ENCODE measurements around the gene SMPD4. TPM values are rescaled to one million over a fixed set of nuclear protein-coding genes. Genes with fewer than 3 reads are reported as not detected.
"Not testable (repeated sequence)": the region's sequence is repeated elsewhere in the genome, so short reads cannot be mapped to it uniquely, and the experiment has no call there.

SMPD4 gene
- total and polyA plus RNA-seq, 2 experiments from 2014 or later, result 28.1 to 47.9 TPM

DNA sequence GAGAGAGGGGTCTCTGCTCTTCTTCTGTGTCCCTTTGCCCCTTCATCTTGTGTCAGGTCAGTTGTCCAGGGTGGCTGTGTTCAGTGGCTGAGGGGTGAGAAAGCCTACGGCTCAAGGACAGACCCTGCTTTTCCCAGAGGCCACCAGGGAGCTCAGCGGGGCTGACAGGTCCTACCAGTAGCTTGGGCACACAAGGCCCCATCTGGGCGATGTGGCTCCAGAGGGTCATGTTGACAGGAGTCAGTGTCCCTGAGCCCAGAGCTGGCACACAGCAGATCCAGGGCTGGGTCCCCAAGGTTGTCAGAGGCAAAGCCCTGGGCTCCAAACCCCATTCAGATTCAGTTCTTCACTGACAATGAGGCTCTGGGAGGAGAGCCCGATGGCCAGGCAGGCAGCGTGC, 44.3 kb downstream of the SMPD4 start:
- 95% methylated on average over 5 of the region's 5 CpGs for WGBS (ENCODE audit: low lambda C conversion rate, missing lambda C conversion rate)
- not testable (repeated sequence) for H3K9me3 ChIP-seq (ENCODE audit: low read depth); H2AFZ ChIP-seq; H3K4me3 ChIP-seq; H3K4me1 ChIP-seq (ENCODE audit: insufficient read depth); DNase-seq (ENCODE audit: low spot score); H4K20me1 ChIP-seq (ENCODE audit: insufficient read depth, poor library complexity, severe bottlenecking); H3K9me2 ChIP-seq (replicated peaks; ENCODE audit: insufficient read depth); H3K4me2 ChIP-seq; H3K36me3 ChIP-seq (replicated peaks; ENCODE audit: insufficient read depth, low read depth); H3K27ac ChIP-seq; H3K27me3 ChIP-seq
- peaks cover 43% of the 10 kb centered on the region for H3K79me2 ChIP-seq

DNA sequence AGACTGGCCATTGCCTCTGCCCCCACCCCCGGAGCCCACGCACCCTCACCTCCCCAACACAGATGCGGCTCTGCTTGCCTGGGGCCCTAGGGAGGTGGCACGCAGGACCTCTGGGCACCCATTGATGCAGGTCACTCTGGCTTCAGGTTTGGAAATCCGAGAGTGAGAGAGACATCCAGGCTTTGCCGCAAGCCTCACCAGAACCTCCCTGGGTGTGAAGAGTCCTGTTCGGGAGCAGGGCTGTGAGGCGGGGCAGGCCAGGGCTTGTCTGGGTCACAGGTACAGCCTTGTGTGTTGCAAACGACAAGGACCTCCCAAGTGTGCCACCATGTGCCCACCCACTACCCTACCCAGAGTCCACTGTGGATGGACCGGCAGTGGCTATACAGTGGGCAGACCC, 44.9 kb downstream of the SMPD4 start:
- H3K36me3 ChIP-seq (replicated peaks; ENCODE audit: insufficient read depth, low read depth); H4K20me1 ChIP-seq (ENCODE audit: insufficient read depth, poor library complexity, severe bottlenecking): not testable (repeated sequence)
- 95% methylated on average over 9 of the region's 10 CpGs for WGBS (ENCODE audit: low lambda C conversion rate, missing lambda C conversion rate)

DNA sequence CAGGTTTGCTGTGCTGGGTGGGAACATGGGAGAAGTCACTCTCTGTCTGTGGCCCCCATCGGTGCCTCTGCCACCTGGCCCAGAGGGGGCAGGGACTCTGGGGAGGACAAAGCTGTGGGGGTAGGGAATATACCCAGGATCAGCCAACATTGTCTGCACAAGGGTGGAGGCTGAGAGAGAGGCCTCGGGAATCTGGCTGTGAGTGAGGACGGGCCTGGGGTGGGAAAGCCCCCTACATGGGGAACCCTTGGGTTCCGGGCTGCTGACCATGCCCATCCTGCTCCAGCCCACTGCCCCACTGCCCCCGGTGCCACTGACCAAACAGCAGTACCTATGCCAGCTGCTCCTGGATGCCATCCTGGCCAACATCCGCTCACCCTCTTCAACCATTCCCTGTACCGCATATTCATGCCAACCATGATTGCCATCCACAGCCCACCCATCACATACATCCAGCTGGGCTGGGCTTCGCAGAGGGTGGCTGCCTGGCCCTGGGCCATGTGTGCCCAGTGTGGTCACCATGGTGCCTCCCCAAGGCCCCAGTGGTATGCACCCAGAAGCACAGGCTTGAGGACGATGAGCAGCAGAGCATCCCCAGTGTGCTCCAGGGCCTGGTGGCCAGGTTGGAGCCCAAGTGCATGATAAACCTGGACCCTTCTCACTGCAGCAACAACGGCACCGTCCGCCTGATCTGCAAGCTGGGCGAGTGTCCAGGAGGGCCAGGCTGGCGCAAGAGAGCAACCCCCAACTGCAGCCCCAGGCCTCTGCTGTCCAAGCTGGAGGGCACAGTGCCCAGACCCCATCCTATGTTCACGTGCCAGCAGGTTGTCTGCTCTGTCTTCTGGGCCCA, 45.5 kb downstream of the SMPD4 start:
- TF ChIP-seq, protein P1, sequence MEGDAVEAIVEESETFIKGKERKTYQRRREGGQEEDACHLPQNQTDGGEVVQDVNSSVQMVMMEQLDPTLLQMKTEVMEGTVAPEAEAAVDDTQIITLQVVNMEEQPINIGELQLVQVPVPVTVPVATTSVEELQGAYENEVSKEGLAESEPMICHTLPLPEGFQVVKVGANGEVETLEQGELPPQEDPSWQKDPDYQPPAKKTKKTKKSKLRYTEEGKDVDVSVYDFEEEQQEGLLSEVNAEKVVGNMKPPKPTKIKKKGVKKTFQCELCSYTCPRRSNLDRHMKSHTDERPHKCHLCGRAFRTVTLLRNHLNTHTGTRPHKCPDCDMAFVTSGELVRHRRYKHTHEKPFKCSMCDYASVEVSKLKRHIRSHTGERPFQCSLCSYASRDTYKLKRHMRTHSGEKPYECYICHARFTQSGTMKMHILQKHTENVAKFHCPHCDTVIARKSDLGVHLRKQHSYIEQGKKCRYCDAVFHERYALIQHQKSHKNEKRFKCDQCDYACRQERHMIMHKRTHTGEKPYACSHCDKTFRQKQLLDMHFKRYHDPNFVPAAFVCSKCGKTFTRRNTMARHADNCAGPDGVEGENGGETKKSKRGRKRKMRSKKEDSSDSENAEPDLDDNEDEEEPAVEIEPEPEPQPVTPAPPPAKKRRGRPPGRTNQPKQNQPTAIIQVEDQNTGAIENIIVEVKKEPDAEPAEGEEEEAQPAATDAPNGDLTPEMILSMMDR (IDR thresholded peaks at IDR 0.05; ENCODE audit: poor library complexity), result no peak
- TF ChIP-seq EZH2 (IDR thresholded peaks at IDR 0.05; ENCODE audit: borderline replicate concordance) (no peak), EZH2phosphoT487 (IDR thresholded peaks at IDR 0.05; ENCODE audit: low read depth, severe bottlenecking, unreplicated experiment) (no peak)
- no peak overlapping the region for H3K4me2 ChIP-seq
- no peaks in the 10 kb centered on the region for H3K9me3 ChIP-seq (ENCODE audit: low read depth)
- H3K9me2 ChIP-seq (replicated peaks; ENCODE audit: insufficient read depth), result no peaks in the 10 kb centered on the region
- no peak overlapping the region for H3K4me3 ChIP-seq
- H3K79me2 ChIP-seq, result peaks cover 47% of the 10 kb centered on the region
- no peaks in the 10 kb centered on the region for H3K27me3 ChIP-seq
- no peak overlapping the region for H3K27ac ChIP-seq
- H4K20me1 ChIP-seq (ENCODE audit: insufficient read depth, poor library complexity, severe bottlenecking), result no peaks in the 10 kb centered on the region
- no peaks in the 10 kb centered on the region for H3K36me3 ChIP-seq (replicated peaks; ENCODE audit: insufficient read depth, low read depth)
- peaks cover 5% of the 10 kb centered on the region for H3K4me1 ChIP-seq (ENCODE audit: insufficient read depth)
- DNase-seq (ENCODE audit: low spot score), result no peak
- WGBS (ENCODE audit: low lambda C conversion rate, missing lambda C conversion rate), result 98% methylated on average over 15 of the region's 15 CpGs
- H2AFZ ChIP-seq, result no peak overlapping the region

More for the DNA sequence above, 44.9 kb downstream of the SMPD4 start:
- not testable (repeated sequence) for H3K4me1 ChIP-seq (ENCODE audit: insufficient read depth); H3K27ac ChIP-seq; H3K9me3 ChIP-seq (ENCODE audit: low read depth); H3K9me2 ChIP-seq (replicated peaks; ENCODE audit: insufficient read depth); H3K4me2 ChIP-seq; H2AFZ ChIP-seq; DNase-seq (ENCODE audit: low spot score); H3K4me3 ChIP-seq; H3K27me3 ChIP-seq
- H3K79me2 ChIP-seq, result peaks cover 47% of the 10 kb centered on the region

DNA sequence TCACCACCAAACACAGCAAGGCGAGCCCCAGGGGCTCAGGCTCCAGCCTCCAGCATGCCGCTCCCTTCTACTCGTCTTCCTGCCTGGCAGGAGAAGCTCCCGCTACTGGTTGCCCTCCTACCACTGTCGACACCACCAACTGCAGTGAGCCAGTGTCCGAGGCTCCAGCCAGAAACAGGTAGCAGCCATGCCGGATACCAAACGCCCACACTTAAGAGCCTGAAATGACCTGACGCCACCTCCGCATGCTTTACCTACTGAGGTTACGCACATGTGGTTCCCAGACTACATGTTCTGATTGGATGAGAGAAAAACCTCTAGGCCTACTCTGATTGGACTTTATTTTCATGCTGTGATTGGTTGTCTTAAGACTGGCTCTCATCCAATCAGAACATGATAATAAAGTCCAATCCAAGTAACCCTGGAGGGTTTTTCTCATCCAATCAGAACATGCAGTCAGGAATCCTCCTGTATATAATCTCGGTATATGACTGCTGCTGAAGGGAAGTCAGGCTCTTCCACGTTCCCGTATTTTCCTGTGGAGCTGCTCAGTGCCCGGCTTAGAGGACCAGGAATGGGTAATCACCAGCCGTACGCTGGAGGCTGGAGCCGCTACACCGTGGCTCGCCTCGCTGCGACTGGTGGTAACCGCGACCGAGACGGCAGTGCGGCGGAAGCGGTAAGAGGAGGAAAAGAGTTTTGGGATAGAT, 52.1 kb downstream of the SMPD4 start, which contains the start of gene POTEF:
POTEF (minus strand) TSS at position 103 of the 710 bp plus-strand sequence. CDS start 8,707 bp downstream, outside the sequence.
- not testable (repeated sequence) for H3K27me3 ChIP-seq; H3K4me1 ChIP-seq (ENCODE audit: insufficient read depth); H3K9me3 ChIP-seq (ENCODE audit: low read depth); H3K36me3 ChIP-seq (replicated peaks; ENCODE audit: insufficient read depth, low read depth); H2AFZ ChIP-seq; H3K9me2 ChIP-seq (replicated peaks; ENCODE audit: insufficient read depth); H4K20me1 ChIP-seq (ENCODE audit: insufficient read depth, poor library complexity, severe bottlenecking)
- peaks cover 37% of the 10 kb centered on the region for H3K79me2 ChIP-seq
- 2% methylated on average over 15 of the region's 29 CpGs for WGBS (ENCODE audit: low lambda C conversion rate, missing lambda C conversion rate)
- H3K27ac ChIP-seq, result peak within 1 kb of the TSS; percentile 89
- DNase-seq (ENCODE audit: low spot score), result peak; percentile 81
- H3K4me3 ChIP-seq, result peak within 1 kb of the TSS; percentile 55
- peak within 1 kb of the TSS; percentile 72 for H3K4me2 ChIP-seq

DNA sequence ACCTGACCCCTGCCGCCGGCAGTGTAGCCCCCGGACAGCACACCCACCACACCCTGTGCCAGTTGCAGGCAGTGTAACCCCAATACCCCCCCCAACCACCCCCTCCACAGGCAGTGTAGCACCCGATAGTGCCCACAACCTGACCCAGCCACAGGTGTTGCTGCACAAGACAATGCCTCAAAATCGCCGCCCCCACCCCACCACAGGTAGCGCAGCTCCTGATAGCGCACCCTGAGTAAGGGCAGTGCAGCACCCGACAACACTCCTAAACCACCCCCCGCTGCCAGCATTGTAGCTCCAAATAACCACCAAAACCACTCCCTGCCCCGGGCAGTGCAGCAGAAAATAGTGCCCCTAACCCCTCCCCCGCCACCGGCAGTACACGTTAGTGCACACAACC, 52.9 kb downstream of the SMPD4 start:
- DNase-seq (ENCODE audit: low spot score); H3K27me3 ChIP-seq; H2AFZ ChIP-seq; H3K9me3 ChIP-seq (ENCODE audit: low read depth); H3K27ac ChIP-seq; H3K4me1 ChIP-seq (ENCODE audit: insufficient read depth); H3K36me3 ChIP-seq (replicated peaks; ENCODE audit: insufficient read depth, low read depth); H3K9me2 ChIP-seq (replicated peaks; ENCODE audit: insufficient read depth); H4K20me1 ChIP-seq (ENCODE audit: insufficient read depth, poor library complexity, severe bottlenecking): not testable (repeated sequence)
- H3K4me3 ChIP-seq, result peak overlapping the region; percentile 33
- 20% methylated on average over 9 of the region's 14 CpGs for WGBS (ENCODE audit: low lambda C conversion rate, missing lambda C conversion rate)
- peak overlapping the region; percentile 70 for H3K4me2 ChIP-seq
- H3K79me2 ChIP-seq, result peaks cover 29% of the 10 kb centered on the region

DNA sequence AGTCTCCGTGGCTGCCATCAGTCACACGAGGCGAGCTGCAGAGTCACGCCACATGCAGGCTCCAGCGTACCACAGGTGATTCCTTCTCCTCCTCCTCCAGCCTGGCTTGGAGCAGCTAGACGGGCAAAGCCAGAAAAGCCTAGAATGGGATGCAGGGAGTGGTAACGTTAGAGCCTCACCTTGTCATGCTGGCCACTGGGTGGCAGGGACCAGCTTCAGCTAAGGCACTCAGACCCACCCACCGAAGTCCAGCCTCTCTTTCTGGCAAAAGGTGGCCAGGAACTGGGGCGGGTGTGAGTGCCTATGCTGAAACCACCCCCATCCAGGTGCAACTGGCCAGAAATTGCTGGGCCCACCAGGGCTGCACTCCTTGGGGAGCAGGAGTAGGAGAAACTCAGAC, 53.7 kb downstream of the SMPD4 start:
- H3K9me2 ChIP-seq (replicated peaks; ENCODE audit: insufficient read depth); H4K20me1 ChIP-seq (ENCODE audit: insufficient read depth, poor library complexity, severe bottlenecking); H3K4me1 ChIP-seq (ENCODE audit: insufficient read depth); H3K27me3 ChIP-seq; H2AFZ ChIP-seq; H3K9me3 ChIP-seq (ENCODE audit: low read depth); H3K27ac ChIP-seq; H3K36me3 ChIP-seq (replicated peaks; ENCODE audit: insufficient read depth, low read depth); DNase-seq (ENCODE audit: low spot score): not testable (repeated sequence)
- 45% methylated on average over 9 of the region's 9 CpGs for WGBS (ENCODE audit: low lambda C conversion rate, missing lambda C conversion rate)
- H3K79me2 ChIP-seq, result peaks cover 24% of the 10 kb centered on the region
- peak overlapping the region; percentile 33 for H3K4me3 ChIP-seq
- H3K4me2 ChIP-seq, result peak overlapping the region; percentile 70

DNA sequence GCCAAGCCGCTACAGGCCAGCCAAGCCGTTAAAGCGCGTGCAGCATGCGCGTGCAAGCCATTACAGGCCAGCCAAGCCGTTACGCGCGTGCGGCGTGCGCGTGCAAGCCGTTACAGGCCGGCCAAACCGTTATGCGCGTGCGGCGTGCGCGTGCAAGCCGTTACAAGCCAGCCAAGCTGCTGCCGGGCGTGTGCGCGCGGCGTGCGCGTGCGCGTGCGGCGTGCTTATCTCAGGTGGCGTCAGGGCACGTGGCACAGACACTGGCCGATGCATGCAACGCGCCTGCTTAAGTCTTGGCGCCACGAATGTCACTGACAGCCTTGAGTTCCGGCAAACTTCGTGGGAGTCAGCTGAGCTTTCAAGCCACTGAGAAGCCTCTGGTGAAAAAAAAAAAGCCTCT, 60.5 kb downstream of the SMPD4 start:
- not testable (repeated sequence) for H3K36me3 ChIP-seq (replicated peaks; ENCODE audit: insufficient read depth, low read depth); H3K4me1 ChIP-seq (ENCODE audit: insufficient read depth); H3K9me2 ChIP-seq (replicated peaks; ENCODE audit: insufficient read depth); H3K27me3 ChIP-seq; H3K9me3 ChIP-seq (ENCODE audit: low read depth); H4K20me1 ChIP-seq (ENCODE audit: insufficient read depth, poor library complexity, severe bottlenecking); H3K4me2 ChIP-seq; H3K27ac ChIP-seq; H3K4me3 ChIP-seq; DNase-seq (ENCODE audit: low spot score); H3K79me2 ChIP-seq; H2AFZ ChIP-seq
- 96% methylated on average over 30 of the region's 45 CpGs for WGBS (ENCODE audit: low lambda C conversion rate, missing lambda C conversion rate)

All from hepatocyte (in vitro differentiated cells).